ENCODE data around the gene FAM50B. TPM values are rescaled to one million over a fixed set of nuclear protein-coding genes. Genes with fewer than 3 reads are reported as not detected.

The FAM50B gene
- total RNA-seq, 6 experiments from 2014 or later: 3.6 to 11.1 (median 8.5) TPM

DNA sequence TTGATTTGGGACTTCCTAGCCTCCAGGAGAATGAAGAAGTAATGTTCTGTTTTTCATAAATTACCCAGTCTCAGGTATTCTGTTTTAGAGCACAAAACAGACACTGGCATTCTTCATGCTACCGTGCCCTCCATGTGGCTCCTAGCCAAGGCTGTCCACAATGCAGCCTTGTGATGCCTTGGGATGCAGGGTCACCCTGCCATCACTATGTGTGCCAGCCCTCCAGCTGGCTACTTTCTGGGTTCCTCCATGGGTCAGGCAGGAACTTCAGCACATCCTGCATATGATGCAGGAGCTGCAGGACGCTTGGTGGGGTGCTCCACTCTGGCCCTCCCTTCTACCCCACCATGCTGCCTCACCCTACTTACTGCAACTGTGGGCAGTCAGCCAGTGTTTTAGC, 38.0 kb upstream of the FAM50B start:
- H3K27ac ChIP-seq: no peak overlapping the region
- no peak for ATAC-seq
- H3K4me3 ChIP-seq: no peak overlapping the region
- no peak for TF ChIP-seq CTCF (IDR thresholded peaks at IDR 0.05)
- no peak for TF ChIP-seq POLR2A (IDR thresholded peaks at IDR 0.05)
- DNase-seq: no peak
- H3K36me3 ChIP-seq: no peaks in the 10 kb centered on the region
- intact Hi-C loops (cut with DNase I): no loop called here
- H3K4me1 ChIP-seq: peaks cover 0 to 7% (median 3%) of the 10 kb centered on the region in 4 donors
- H3K9me3 ChIP-seq: no peaks in the 10 kb centered on the region
- 43% methylated on average over 2 of the region's 2 CpGs for WGBS (ENCODE audit: insufficient coverage, low coverage, low lambda C conversion rate, missing lambda C conversion rate)
- no peaks in the 10 kb centered on the region for H3K27me3 ChIP-seq

DNA sequence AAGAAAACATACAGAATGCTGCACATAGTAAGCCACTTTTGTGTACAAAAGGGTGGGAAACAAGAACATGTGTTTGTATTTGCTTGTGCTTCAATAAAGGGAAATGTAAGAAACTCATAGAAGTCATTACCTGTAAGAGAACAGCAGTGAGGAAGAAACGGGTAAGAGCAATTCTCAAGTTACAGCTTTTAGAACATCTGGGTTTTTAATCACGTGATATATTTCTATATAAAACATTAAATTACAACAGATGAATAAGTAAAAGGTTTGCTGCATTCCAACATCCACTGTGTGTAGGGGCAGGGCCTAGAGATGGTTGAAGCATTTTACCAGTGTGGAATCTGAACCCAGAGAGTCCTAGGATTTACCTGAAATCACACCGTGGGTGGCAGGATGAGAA, 36.6 kb upstream of the FAM50B start:
- H3K27ac ChIP-seq: no peak overlapping the region
- no peak overlapping the region for H3K4me3 ChIP-seq
- intact Hi-C loops (cut with DNase I): no loop called here
- WGBS (ENCODE audit: insufficient coverage, low coverage, low lambda C conversion rate, missing lambda C conversion rate): 68% methylated on average over 2 of the region's 3 CpGs
- DNase-seq: no peak
- H3K4me1 ChIP-seq: no peaks in the 10 kb centered on the region
- H3K27me3 ChIP-seq: no peaks in the 10 kb centered on the region
- no peak for ATAC-seq
- TF ChIP-seq CTCF (IDR thresholded peaks at IDR 0.05) (no peak), POLR2A (IDR thresholded peaks at IDR 0.05) (no peak)
- H3K9me3 ChIP-seq: no peaks in the 10 kb centered on the region
- H3K36me3 ChIP-seq: no peaks in the 10 kb centered on the region

GRCh38 chr6:3813150-3813780, 35.9 kb upstream of the FAM50B start:
- intact Hi-C loops (cut with DNase I): no loop called here
- ATAC-seq: peak; percentile 73 to 89 (median 85)
- no peaks in the 10 kb centered on the region for H3K4me1 ChIP-seq
- H3K4me3 ChIP-seq: no peak overlapping the region
- no peak for TF ChIP-seq POLR2A (IDR thresholded peaks at IDR 0.05)
- no peak for TF ChIP-seq CTCF (IDR thresholded peaks at IDR 0.05)
- no peaks in the 10 kb centered on the region for H3K36me3 ChIP-seq
- no peaks in the 10 kb centered on the region for H3K9me3 ChIP-seq
- no peak overlapping the region for H3K27ac ChIP-seq
- WGBS (ENCODE audit: insufficient coverage, low coverage, low lambda C conversion rate, missing lambda C conversion rate): 41% methylated on average over 4 of the region's 13 CpGs
- no peaks in the 10 kb centered on the region for H3K27me3 ChIP-seq
- peak in 1 of 3 donors; percentile 64 for DNase-seq

DNA sequence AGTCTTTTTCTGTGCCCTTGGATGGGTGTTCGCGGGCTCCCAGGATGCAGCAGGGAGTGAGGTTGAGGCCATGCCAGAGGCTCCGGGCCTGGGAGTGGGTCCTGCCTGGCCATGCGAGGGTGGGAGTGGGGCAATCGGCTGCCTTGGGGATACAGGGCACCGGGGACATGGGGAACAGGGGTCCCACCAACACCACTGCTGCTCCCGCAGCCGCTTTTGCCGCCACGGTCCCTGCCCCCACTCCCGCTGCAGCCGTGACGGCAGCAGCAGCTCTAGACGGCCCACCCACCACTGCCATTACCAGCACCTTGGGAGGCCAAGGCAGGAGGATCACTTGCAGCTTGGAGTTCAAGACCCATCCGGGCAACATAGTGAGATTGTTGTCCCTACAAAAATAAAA, 35.3 kb upstream of the FAM50B start:
- Histone ChIP-seq H3K36me3 (no peaks in the 10 kb centered on the region), H3K4me3 (no peak overlapping the region), H3K27me3 (no peaks in the 10 kb centered on the region), H3K4me1 (no peaks in the 10 kb centered on the region), H3K9me3 (no peaks in the 10 kb centered on the region), H3K27ac (no peak overlapping the region)
- DNase-seq (no peak), ATAC-seq (no peak)
- TF ChIP-seq POLR2A (IDR thresholded peaks at IDR 0.05) (no peak), CTCF (IDR thresholded peaks at IDR 0.05) (no peak)
- intact Hi-C loops (cut with DNase I): no loop called here
- 95% methylated on average over 3 of the region's 15 CpGs for WGBS (ENCODE audit: insufficient coverage, low coverage, low lambda C conversion rate, missing lambda C conversion rate)

GRCh38 chr6:3814539-3814938, 34.6 kb upstream of the FAM50B start:
- H3K9me3 ChIP-seq: no peaks in the 10 kb centered on the region
- no peaks in the 10 kb centered on the region for H3K4me1 ChIP-seq
- DNase-seq (no peak), ATAC-seq (no peak)
- H3K36me3 ChIP-seq: no peaks in the 10 kb centered on the region
- no peak overlapping the region for H3K4me3 ChIP-seq
- WGBS (ENCODE audit: insufficient coverage, low coverage, low lambda C conversion rate, missing lambda C conversion rate): 87% methylated on average over 2 of the region's 2 CpGs
- no peak overlapping the region for H3K27ac ChIP-seq
- no peak for TF ChIP-seq CTCF (IDR thresholded peaks at IDR 0.05)
- TF ChIP-seq POLR2A (IDR thresholded peaks at IDR 0.05): no peak
- intact Hi-C loops (cut with DNase I): no loop called here
- H3K27me3 ChIP-seq: no peaks in the 10 kb centered on the region

All from right lobe of liver (tissue), 6 donors.